LNCAP (cell line): ENCODE measurements around the gene FAM110D.

ENCODE experiments used
- TF ChIP-seq, protein P1 (sequence below): fragments of 450-650 bp; IDR thresholded peaks from 2 replicates; pipeline ENCODE4 v1.5.1; 2017; ENCODE audit warnings: mild to moderate bottlenecking

The FAM110D gene

DNA sequence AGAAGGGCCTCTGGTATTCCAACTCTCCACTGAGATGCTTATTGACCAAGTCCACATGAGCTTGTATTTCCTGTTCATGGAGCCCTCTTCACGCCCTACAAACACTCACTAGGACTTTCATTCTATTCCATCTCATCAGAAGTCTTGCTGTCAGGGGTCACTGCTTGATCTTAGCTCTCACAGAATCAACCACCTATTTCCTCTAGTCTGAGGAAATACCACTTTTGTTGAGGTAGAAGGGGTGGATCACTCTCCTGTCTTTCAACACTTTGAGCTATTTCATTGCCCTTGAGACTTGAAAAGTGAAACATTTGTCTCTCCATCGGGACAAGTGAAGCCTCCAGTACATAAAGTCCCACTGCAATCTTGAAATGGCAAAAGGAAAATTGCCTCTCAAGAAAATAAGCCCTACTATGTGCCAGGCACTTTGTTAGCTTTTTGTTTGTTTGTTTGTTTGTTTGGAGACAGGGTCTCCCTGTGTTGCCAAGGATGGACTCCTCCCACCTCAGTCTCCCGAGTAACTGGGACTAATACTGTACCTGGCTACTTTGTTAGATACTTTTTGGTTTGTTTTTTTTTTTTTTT lies 19.8 kb upstream of the FAM110D start:
- TF ChIP-seq, protein P1, sequence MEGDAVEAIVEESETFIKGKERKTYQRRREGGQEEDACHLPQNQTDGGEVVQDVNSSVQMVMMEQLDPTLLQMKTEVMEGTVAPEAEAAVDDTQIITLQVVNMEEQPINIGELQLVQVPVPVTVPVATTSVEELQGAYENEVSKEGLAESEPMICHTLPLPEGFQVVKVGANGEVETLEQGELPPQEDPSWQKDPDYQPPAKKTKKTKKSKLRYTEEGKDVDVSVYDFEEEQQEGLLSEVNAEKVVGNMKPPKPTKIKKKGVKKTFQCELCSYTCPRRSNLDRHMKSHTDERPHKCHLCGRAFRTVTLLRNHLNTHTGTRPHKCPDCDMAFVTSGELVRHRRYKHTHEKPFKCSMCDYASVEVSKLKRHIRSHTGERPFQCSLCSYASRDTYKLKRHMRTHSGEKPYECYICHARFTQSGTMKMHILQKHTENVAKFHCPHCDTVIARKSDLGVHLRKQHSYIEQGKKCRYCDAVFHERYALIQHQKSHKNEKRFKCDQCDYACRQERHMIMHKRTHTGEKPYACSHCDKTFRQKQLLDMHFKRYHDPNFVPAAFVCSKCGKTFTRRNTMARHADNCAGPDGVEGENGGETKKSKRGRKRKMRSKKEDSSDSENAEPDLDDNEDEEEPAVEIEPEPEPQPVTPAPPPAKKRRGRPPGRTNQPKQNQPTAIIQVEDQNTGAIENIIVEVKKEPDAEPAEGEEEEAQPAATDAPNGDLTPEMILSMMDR: no peak

DNA sequence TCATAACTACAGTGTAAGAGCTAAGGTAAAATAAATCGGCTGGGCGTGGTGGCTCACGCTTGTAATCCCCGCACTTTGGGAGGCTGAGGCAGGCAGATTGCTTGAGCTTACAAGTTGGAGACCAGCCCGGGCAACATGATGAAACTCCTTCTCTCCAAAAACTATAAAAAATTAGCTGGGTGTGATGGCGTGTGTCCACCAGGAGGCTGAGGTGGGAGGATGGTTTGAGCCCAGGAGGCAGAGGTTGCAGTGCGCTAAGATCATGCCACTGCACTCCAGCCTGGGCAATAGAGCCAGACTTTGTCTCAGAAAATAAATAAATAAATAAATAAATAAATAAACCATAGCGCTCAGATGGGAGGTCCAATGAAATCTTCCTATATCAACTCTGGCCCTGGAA lies 16.7 kb upstream of the FAM110D start:
- TF ChIP-seq, protein P1: no peak

DNA sequence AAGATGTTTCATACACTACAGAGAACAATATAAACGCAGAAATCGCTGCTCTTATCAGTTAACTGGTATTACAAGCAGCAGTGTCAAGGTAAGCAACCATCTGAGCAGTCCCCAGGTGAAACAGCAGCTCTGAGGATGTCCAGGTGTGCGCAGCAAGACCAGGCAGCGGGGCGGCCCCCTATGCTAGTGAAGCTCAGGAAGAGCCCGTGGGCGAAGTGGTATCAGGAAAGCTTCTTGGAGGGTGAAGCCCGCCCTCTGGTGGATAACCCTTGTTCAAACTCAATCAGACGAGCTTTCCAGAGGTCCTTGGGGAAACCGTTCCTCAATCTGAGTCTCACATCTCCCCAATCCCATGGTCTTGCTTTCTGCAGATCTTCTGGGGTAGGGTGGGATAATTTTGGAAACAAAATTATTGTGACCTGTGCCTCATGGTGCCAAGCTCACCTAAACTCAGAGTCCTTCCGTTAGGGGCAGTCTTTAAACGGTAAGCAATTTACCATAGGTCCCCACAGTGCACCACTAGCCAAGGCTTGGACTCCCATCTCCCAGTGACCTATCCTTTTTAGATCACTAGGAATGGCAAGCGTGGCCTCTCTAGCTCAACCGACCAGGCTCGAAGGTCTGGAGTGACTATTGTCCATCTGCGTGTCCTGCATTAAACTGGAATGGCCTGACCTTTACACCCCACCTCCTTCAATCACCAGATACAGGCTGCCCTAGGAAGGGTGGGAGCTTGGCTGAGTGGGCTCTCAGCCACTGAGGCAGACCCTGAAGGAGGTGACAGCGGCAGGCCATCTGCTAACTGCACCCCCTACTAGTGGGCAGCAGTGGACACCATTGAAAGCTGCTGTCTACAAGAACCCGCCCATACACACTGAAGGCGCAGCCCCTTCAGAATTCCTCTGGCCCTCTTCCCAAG lies 13.6 kb upstream of the FAM110D start:
- TF ChIP-seq, protein P1: peak; percentile 47; the same call in 1 of the 2 replicates

DNA sequence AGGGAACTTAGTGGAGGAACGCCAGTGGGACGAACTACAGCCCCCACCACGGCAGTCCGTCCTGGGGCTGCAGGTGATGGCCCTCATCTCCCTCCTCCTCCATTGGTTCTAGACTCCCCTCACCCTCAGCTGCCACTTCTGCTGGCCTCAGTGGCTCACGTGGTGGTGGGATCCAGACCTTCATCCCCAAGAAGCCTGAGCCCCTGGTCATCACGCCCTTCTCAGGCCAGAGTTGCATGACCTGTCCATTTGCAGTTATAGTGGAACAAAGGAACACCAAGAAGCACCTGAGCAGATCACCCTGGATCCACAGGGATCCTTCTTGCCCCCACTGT lies 13.0 kb upstream of the FAM110D start:
- TF ChIP-seq, protein P1: no peak

DNA sequence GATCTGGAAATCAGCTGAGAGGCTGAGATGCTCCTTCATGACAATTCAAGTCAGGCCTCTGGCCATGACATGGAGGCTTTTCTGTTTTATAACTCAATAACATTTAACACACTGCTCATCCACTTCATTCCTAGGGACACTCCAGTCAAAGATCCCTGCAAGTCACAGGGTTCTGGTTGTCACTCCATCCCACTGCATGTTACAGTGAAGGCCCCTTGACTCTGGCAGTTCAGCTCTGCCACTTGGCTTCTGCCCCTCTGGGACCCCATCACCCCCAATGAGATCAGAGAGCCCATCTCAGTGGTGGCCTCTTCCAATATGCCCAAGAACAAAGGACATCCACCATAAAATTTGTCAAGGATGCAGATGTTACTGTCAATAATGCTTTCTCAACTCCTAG lies 10.0 kb upstream of the FAM110D start:
- TF ChIP-seq, protein P1: no peak

DNA sequence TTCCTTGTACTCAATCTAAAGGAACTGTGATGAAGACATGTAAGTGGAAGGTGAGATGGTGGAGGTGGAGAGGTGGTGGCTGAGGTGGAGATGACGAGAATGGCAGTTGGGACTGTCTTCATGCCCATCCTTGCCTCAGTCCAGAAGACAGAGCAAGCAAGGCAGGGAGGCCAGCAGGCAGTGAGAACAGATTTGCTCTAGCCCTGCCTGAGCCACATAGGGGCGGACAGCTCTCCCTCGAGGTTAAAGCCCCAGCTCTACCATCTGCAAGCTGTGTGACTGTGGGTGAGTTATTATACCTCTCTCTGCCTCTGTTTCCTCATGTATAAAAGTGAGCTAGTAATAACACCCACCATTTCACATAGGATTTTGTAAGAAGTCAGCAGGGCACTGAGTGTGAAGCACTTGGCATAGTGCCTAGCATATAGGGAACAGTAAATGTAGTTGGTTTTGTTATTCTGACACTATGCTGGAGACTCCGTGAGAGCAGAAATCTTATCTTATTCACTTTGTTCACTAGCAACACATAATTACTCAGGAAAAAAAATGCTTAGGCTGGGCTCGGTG lies 4.8 kb upstream of the FAM110D start:
- TF ChIP-seq, protein P1: no peak

DNA sequence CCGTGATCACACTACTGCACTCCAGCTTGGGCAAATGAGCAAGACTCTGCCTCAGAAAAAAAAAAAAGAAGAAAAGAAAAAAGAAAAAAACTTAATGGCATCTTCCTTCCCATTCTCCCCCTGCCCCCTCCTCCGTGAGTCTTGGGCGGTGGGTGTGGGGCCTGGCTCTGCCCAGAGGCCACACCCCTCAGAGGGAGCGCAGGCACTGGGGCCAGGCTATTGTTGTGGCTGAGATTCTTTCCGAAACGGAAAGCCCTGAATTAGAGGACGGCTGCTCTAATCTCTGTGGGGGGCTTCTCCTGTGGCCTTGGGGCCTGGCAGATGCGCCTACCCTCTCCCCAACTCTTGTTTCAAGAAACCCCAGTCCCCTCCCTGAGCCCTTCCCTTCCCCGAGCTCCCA lies 4.1 kb upstream of the FAM110D start:
- TF ChIP-seq, protein P1: no peak
